A673 (cell line): ENCODE measurements around the gene CSKMT.
"Not testable (repeated sequence)": the region's sequence is repeated elsewhere in the genome, so short reads cannot be mapped to it uniquely, and the experiment has no call there.

ENCODE experiments used
- EZH2 ChIP-seq: fragments of 200-600 bp; sonication (generic); IDR thresholded peaks from 2 replicates; pipeline ENCODE4 v1.6.1; 2017; ENCODE audit warnings: borderline replicate concordance, low read depth, mild to moderate bottlenecking, mixed read lengths, antibody characterized with exemption, low read length; ENCODE audit not compliant: poor library complexity, severe bottlenecking
- TF ChIP-seq, protein P1 (sequence below): fragments of 300-800, 200-600 bp; sonication (generic); conservative IDR thresholded peaks from 2 replicates; pipeline ENCODE4 v1.5.1; 2017; ENCODE audit warnings: low read depth, mild to moderate bottlenecking, antibody characterized with exemption, low read length, moderate library complexity, mixed read lengths

DNA sequence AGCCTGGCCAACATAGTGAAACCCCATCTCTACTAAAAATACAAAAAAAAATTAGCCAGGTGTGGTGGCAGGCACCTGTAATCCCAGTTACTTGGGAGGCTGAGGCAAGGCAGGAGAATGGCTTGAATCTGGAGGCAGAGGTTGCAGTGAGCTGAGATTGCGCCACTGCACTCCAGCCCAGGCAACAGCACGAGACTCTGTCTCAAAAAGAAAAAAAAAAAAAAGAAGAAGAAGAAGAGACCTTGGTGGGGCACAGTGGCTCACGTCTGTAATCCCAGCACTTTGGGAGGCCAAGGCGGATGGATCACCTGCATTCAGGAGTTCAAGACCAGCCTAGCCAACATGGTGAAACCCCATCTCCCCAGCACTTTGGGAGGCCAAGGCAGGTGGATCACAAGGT is 38.8 kb downstream of the CSKMT start:
- TF ChIP-seq, protein P1, sequence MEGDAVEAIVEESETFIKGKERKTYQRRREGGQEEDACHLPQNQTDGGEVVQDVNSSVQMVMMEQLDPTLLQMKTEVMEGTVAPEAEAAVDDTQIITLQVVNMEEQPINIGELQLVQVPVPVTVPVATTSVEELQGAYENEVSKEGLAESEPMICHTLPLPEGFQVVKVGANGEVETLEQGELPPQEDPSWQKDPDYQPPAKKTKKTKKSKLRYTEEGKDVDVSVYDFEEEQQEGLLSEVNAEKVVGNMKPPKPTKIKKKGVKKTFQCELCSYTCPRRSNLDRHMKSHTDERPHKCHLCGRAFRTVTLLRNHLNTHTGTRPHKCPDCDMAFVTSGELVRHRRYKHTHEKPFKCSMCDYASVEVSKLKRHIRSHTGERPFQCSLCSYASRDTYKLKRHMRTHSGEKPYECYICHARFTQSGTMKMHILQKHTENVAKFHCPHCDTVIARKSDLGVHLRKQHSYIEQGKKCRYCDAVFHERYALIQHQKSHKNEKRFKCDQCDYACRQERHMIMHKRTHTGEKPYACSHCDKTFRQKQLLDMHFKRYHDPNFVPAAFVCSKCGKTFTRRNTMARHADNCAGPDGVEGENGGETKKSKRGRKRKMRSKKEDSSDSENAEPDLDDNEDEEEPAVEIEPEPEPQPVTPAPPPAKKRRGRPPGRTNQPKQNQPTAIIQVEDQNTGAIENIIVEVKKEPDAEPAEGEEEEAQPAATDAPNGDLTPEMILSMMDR, result not testable (repeated sequence)
- not testable (repeated sequence) for TF ChIP-seq EZH2
